22Rv1 (cell line): ENCODE results near the gene CLCA2.

Experiments used
- ZFX ChIP-seq: fragments of 450-650 bp; IDR thresholded peaks from 2 replicates; pipeline ENCODE4 v1.6.1; 2017; ENCODE audit warnings: antibody characterized with exemption, borderline replicate concordance
- TF ChIP-seq, protein P1 (sequence below): fragments of 450-650 bp; IDR thresholded peaks from 2 replicates; pipeline ENCODE4 v1.5.1; 2017; ENCODE audit warnings: mild to moderate bottlenecking

DNA sequence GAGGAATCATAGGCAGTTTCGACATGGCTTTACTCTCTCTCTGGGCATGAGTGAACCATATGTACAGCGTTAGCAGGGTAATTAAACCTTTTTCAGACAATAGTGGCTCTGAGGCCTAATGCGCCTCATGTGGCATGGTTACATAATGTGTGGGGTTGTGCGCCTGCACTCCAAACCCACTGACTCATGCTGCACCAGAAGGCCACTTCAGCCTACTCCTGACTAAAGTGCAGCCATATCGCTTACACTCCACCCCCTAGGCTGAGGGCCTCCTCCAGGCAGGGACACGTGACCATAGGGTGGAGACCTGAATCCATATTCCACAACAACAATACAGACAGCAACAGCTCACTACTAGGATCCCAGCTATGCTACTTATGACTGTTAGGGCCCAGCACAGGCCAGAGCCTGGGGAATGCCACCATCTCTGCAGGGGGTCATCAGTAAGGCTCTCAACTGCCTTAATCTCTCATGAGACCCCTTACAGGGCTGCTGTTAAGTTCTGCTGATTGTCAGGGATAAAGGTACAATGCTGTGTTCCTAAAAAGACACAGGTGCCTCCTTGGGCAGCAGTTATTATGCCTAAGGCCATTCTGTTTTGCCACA is 14.5 kb upstream of the CLCA2 start:
- TF ChIP-seq, protein P1, sequence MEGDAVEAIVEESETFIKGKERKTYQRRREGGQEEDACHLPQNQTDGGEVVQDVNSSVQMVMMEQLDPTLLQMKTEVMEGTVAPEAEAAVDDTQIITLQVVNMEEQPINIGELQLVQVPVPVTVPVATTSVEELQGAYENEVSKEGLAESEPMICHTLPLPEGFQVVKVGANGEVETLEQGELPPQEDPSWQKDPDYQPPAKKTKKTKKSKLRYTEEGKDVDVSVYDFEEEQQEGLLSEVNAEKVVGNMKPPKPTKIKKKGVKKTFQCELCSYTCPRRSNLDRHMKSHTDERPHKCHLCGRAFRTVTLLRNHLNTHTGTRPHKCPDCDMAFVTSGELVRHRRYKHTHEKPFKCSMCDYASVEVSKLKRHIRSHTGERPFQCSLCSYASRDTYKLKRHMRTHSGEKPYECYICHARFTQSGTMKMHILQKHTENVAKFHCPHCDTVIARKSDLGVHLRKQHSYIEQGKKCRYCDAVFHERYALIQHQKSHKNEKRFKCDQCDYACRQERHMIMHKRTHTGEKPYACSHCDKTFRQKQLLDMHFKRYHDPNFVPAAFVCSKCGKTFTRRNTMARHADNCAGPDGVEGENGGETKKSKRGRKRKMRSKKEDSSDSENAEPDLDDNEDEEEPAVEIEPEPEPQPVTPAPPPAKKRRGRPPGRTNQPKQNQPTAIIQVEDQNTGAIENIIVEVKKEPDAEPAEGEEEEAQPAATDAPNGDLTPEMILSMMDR = no peak
- no peak for TF ChIP-seq ZFX
